ENCODE data around the gene CST8.

Gene CST8

DNA sequence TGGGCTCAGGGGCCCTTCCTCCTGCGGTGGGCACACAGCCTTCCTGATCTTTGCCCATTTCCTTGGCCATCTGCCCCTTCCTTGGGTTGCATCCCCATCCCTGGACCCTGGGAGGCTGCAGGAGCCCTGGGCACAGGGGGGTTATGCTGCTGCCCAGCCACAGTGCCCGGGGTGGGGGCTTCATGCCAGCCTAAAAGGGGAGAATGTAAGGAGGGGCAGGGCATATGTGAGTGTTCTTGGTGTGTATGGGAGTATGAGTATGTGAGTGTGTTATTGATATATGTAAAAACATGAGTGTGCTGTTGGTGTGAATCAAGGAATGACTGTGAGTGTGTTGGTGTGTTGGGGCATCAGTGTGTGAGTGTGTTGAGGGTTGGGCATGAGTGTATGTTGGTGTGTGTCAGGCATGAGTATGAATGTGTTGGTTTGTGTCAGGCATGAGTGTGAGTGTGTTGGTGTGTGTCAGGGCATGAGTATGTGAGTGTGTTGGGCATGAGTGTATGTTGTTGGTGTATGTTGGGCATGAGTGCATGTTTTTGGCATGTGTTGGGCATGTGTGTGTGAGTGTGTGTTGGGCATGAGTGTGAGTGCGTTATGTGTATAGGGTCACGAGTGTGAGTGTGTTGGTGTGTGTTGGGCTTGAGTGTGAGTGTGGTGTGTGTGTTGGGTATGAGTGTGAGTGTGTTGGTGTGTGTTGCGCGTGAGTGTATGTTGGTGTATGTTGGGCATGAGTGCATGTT is 14.7 kb upstream of the CST8 start:
- no peak for DNase-seq

DNA sequence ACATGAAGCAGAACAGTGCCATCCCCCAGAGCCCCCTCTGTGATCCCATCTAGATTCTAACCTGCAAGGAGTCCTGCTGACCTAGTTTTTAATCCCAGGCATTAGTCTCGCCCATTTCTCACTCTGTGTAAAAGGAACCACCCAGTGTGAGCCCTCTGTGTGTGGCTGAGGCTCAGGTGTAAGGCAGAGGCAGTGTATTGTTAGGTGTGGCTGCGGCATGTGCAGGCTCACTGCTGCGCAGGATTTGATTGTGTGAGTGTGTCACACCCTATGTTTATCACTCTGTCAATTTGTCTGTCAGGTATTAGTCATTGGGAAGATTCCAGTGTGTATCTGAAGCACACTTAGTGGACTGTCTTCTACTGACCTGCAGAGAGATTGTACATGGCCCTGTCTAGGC is 13.7 kb upstream of the CST8 start:
- no peak for DNase-seq

DNA sequence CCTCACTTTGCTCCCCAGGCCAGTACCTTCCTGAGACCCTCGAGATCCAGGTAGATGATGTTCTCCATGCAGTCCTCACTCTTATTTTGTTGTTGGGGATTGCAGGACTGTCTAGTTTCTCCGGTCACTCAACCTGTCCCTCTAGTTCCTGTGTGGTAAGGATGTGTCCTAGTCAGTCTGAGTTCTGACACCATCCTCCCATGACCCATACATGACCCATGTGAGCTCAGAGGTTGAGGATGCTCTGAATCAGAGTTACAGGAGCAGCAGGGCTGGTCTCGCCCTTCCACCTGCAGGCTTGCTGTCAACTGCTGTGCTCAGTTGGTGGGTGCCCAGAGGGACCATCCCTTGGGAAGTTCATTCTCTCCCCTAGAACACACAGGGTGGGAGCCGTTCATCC is 11.9 kb upstream of the CST8 start:
- no peak for DNase-seq

DNA sequence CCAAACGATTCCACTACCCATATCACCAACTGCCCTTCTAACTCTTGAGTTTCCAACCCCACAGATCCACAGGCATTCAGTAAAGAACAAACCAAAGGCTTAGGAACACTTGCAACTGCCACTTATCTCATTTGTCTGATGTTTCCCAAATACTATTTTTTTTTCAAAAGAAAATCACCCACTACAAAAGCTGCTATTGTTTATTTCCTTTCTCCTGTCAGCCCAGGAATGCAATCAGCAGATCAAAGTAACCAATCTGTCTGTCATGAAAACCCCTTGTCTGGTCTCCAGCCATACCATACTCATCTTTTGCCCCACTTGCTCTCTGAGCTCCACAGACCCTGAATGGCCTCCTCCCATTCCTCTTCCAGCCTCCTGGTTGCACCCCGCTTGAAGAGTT is 8.8 kb upstream of the CST8 start:
- DNase-seq: no peak

DNA sequence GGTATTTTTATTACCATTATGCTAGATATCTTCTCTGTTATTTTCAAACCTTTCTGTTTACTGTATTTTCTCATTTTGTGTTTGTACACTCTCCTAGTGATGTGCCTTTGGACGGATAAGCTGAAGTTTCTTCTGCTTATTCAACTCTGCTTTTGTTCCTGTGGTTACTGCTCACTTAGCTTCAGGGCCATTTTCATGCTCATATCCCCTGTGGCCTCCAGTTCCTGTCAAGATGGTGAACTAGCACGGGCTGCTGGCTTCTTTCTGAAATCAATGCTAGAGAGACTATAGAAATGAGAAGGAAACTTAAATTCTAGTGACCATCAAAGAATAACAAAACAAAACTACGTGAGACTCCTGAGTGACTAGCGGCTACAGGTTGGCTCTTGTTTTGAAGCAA is 6.8 kb upstream of the CST8 start:
- no peak for DNase-seq

DNA sequence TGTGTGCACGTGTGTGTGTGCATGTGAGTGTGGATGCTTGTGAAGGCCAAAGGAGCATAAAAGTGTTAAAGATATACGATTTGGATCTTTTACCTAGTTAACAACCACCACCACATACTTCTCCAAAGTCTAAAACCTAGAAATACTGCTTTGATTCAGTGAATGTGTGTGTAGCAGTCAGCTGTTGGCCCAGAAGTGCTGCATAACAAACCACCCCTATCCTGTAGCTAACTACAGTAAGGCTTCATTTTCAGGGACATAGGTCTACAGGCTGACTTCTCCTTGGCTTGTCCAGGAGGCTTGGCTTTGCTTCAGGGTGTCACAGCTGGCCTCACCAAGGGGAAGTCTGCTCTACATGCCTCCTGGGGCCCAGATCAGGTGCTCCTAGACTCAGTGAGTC is 2.4 kb upstream of the CST8 start:
- no peak for DNase-seq

DNA sequence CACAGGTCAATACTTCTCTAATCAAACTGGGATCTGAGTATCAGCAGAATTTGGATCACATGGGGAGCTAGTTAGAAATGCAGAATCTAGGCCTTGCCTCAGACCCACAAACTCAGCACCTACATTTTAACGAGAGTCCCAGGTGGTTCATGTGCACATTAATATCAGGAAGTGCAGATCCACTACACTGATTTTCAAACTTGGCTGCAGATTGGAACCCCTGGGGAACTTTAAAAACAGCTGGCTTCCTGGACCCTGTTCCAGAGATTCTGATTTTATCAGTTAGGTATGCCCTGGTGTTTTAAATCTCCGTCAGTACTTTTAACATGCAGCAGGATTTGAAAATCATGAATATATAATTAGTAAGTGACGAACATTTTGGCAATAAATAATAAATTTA is 1.9 kb upstream of the CST8 start:
- DNase-seq: no peak

DNA sequence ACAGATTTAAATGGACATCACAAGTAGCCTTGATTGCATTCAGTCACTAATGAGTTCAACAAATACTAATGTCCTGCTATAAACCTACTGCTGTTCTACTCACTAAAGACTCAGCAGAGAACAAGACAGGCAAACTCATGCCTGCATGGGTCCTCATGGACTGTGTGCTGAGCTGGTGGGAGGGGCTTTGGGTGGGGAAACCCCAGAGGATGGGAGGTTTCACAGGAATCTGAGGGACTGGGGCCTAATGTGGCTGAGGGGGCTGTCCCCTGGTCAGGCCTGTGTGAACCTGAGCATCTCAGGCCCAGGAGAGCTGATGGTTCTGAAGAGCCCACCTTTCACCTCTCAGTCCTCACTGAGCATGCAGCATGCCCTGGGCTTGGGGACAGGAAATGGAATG is 1.4 kb downstream of the CST8 start:
- DNase-seq: no peak

DNA sequence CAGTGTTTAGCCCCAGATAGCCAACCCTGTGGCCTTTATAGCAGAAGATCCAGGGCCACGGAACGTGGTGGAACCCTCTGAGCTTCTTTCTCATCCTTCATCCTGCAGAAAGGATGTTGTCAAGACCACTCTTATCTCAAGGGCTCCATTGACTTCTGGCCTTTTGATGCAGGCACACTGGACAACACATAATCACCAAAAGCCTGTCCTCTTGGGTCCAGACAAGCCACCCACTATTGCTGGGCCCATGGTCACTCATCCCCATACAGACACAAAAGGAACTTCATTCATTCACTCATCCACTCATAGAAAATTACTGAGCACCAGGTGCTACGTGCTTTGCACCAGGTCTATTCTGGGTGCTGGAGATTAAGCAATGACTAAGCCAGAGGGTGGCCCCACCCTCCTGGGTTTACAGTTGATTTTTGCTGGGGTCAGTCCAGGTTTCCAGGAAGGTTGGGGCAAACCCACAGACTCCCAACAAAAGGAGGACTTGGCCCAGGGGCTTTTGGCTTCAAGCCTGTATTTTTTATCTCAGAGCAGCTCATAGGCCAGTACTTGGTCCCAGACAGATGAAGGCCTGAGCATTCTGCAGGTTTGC is 2.4 kb downstream of the CST8 start:
- no peak for DNase-seq

DNA sequence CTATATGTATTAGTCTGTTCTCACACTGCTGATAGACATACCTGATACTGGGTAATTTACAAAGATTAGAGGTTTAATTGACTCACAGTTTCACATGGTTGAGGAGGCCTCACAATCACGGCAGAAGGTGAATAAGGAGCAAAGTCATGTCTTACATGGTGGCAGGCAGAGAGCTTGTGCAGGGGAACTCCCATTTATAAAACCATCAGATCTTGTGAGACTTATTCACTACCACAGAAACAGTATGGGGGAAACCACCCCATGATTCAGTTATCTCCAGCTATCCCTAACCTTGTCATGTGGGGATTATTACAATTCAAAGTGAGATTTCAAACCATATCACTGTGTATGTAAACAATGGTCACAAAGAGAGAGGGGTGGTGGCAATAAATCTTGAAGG is 6.6 kb downstream of the CST8 start:
- DNase-seq: no peak

DNA sequence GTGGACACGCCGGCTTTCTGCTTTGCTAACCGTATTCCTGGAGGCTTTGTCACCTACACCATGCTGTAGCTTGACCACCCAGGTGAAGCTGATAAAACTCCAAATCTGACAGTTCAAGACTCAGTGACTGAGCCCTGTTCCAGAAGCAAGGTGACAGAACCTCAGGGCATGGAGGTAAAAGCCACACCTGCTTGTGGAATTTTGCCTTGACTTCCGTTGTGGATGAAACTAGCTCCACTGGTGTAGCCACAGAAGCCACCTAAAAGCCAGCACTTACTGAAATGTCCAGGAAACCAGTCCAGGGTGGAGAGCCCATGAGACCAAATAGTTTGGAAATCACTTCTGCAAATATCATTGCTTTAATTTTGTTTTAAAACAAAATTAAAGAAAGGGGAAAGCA is 11.0 kb downstream of the CST8 start:
- no peak for DNase-seq

DNA sequence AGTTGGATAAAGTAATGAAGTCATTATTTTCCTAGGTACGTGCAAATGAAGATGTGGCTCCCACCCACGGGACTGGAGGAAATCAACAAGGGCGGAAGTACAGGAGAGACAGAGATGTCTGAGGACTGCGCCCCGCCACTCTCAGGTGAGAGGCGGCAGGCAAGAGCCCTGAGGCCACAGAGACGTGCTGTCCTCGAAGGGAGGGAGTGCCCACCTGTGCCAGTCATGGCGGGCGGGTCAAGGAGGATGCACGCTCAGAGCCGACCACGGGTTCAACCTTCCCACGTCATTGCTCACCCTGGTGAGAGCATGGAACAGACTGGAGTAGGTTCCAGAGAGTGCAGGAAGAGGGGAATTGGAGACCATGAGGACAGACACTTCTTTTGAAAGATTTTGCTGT is 12.7 kb downstream of the CST8 start:
- DNase-seq: no peak

DNA sequence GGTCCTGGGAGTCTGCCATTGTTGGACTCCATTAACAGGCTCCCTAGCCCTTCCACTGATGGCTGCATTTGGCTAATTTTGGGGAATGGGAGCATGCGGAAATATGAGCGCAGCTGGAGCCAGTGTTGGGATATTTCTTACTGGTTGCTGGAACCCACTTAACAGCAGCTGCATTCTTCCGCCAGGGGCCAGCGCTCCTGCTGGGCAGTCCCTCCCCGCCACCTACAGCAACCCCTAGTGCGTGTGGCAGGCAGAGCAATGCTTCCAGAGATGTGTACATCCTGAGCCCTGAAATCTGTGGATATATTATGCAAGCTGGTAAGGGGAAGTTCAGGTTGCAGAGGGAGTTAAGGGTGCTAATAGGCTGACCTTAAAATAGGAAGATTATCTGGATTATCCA is 16.4 kb downstream of the CST8 start:
- DNase-seq: no peak

DNA sequence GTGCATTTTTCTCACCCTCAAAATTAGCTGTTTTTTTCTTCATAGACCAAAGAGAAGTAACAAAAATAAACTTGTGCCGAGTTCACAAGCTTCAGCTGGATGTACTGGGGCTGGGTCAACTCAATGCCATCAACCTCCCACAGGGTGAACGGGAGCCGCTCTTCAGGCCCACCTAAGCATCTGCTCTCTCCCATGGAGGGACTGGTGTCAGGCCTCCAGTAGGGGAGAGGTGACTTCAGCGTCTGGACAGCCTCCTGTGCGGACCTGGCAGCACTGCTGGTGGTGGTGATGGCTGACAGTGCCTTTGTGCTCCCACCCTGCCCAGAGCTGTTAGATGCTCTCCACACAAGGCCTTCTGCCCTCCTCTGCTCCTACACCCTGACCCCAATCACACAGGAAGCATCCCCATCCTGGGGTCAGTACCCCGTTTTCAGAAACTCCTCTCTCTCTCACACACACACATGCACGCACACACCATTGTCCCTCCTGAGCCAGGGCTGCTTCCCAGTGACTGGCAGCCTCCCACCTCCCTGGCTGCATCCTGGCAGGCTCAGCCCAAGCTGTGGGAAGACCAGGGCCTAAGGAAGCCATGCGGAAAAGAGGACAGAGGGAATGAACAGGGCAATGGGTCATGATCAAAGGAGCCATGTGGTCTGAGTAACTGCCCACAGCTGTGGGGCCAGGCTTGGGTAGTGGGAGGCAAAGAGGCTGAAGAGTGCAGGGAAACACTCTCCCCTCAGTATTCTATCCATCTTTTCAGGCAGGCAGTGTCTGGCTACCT is 17.7 kb downstream of the CST8 start:
- no peak for DNase-seq

DNA sequence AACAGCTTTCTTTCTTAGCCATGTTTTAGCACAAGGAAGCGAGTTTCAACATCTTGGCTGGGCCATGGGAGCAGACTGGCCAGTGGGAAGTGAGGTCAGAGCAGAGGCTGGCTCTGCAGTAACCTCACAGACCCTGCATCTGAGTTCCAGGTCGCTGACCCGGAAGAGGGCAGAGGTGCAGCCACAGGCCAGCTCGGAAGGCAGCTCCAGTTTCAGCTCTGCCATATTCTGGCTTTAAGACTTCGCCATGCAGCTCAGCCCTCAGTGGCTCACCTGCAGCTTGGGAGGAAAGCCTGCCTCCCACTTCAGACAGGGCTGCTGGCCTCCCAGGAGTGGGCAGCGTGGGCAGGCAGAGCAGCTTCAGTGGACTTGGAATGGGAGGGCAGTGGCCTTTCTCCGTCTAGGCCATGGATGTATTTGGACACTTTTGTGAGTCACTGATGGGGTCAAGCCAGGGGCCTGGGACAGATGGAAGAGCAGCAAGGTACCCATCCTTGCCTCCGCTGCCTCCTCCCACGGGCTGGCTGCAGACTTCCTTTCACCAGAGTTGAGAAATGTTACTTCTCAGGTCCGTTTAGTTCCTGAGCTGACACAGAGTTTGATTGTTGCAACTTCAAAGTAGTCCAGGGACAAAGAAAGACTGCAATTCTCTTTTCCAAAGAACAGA is 18.5 kb downstream of the CST8 start:
- no peak for DNase-seq

DNA sequence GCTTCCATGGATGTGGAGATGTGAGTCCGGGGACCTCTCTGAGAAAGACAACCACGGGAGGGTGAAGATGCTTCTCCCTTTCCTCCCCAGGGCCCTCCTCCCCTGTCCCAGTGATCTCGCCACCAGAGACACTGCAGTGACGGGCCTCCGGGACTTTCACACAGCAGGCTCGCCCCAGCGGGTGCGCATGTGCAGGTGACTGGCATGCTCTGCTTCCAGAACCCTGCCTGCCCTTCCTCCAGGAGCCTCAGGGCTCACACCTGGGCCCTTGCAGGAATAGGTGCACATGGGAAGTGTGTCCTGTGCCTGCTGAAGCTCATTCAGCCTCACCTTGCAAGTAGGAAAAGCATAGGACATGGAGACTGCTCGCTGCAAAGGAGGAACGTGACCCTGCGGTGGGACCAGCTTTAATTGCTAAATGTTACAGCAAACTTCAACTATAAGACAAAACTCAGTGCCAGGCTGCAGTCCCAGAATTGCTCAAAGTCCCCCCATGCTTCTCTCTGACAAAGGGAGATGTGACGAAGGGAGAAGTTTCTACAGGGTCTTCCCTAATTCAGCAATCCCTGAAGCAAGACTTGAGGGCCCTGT is 19.2 kb downstream of the CST8 start:
- no peak for DNase-seq

DNA sequence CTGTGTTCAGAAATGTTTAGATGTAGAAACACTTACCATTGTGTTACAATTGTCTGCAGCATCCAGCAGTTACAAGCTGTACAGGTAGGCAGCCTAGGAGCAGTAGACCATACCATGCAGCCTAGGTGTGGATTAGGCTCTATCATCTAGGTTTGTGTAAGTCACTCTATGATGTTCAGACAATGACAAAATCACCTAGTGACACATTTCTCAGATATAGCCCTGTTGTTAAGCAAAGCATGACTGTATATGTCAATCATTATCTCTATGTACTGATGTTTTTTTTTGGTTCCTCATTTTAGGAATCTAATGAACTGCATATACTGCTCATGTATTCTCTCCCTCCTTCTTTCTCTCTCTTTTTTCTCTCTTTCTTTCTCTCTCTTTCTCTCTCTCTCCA is 22.2 kb downstream of the CST8 start:
- DNase-seq: no peak

DNA sequence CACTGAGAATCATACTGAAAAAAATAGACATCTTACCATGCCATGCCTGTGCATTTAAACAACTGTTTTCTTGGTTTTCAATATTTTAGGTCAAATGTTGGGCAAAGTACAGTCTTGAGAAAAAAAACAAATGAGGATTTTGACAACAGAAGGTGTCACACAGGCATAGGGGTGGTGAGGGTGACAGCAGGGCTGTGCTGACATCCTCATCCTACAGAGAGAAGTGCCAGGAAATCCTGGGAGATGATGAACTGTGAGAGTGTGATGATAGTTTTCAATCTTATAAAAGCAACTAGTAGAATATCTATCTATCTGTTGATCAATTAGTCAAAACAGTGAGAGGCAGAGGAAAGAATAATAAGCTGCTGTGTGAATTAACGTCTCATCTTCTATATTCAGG is 23.9 kb downstream of the CST8 start:
- no peak for DNase-seq

DNA sequence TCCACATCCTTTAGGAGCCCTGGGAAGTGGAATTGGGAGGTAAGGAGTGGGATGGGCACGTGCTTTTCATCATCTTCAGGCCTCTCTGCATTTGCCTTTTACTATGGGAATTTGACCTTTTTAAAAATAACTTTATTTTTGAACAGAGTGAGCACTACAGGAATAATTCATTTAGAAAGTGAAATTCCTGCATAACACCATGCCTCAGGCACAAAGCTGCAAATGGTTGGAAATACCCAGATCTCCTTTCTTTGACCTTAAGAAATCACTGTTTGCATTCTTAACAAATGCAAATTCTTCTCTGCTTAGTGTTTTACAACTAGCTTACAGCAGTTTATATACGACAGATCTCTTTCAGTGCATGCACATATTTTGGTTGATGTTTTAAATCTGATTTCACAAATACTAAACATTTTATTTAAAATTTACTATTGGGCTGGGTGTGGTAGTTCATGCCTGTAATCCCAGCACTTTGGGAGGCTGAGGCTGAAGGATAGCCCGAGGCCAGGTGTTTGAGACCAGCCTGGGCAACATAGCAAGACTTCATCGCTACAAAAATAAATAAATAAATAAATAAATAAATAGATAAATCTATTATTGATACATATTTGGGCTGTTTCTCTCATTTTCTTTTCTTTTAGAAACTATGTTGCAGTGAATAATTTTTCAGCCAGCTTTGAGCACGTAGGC is 24.5 kb downstream of the CST8 start:
- no peak for DNase-seq

DNA sequence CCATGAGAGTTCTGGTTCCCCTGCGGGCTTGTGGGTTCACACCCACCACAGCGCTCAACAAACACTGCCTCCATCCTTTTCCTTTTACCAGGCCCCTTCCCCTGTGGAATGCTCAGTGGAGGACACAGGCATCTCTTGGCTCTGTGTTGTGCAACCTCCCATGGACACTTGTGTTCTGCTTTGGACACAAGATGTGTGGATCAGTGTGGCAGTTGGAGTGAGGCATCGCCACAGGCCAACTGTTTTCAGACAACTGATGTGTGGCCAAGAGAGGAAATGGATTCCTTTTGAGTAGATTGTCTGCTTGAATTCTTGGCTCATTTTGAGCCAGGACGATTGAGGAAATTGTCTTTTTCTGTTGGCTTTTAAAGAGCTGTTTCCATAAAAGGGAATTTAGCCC is 26.8 kb downstream of the CST8 start:
- no peak for DNase-seq

DNA sequence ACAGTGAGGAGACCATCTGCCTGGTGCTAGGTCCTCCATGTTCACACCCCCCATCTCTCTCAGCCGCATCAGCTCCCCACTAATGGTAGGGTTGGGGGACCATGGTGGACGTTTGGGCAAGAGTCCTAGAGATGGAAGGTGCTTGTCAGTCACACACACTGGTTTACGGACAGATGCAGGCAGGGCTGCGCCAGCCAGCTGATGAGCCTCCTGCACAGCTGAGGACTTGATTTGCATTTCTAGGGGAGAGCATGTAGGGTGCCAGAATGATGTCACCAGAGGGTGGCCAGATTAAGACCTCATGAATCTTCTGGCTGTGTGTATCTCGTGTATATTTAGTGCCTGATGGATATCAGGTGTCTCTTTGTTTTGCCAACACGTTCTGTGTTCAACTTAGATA is 28.6 kb downstream of the CST8 start:
- DNase-seq: no peak

DNA sequence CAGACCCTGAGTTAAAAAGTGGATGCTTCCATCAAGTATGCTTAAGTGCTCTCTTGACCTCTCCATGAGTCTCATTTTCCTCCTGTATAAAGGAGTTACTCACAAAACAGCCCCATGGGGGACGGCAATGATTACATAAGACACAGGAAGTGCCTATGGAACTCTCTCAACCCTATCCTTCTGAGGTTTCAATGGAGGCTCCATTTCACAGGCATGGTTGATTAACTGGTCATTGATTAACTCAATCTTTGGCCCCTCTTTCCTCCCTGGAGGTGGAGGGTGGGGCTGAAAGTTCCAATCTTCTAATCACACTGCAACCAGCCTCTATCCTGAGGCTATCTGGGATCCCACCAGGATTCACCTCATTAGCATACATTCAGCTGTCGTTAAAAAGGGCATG is 29.3 kb downstream of the CST8 start:
- no peak for DNase-seq

DNA sequence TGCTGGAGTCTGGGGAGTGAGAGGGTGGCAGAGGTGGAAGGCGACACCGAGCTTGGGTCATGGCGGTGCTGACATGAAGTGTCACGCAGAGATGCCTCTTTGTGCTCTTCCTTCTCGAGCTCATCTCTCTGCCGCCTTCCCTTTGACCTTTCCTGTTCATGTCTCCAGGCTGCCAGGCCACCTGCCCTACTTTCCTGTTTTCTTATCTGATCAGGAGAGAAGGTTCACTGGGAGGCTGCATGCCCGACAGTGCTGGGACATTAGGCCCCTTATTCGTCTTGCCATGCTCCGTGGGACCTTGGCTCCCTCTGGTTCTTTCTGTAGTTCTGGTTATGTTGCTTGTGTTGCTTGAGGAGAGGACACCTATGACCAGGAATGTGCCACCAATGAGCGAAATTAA is 33.2 kb downstream of the CST8 start:
- no peak for DNase-seq
